ENCODE measurements around the gene ATP5MC2. TPM values are rescaled to one million over a fixed set of nuclear protein-coding genes. Genes with fewer than 3 reads are reported as not detected.

ATP5MC2 gene
- total and polyA plus RNA-seq, 7 donors, result 409 to 828 (median 548) TPM

- intact Hi-C loops (cut with DNase I), result no loop called here
- DNase-seq, result no peak
- Histone ChIP-seq H3K4me1 (peaks cover 0 to 32% (median 32%) of the 10 kb centered on the region in 4 donors), H3K27ac (peak overlapping the region; percentile 91 to 97 (median 94)), H3K36me3 (peaks cover 0 to 11% (median 1%) of the 10 kb centered on the region in 4 donors), H3K4me3 (peak overlapping the region; percentile 28 to 82 (median 76)), H3K9me3 (no peaks in the 10 kb centered on the region), H3K27me3 (no peaks in the 10 kb centered on the region)
- 64 to 74% methylated on average over 5 of the region's 5 CpGs for WGBS, 2 donors
- no peak for TF ChIP-seq POLR2AphosphoS5 (IDR thresholded peaks at IDR 0.05)
- no peak for TF ChIP-seq EP300 (IDR thresholded peaks at IDR 0.05)
- TF ChIP-seq CTCF (IDR thresholded peaks at IDR 0.05), result no peak
- TF ChIP-seq POLR2A (IDR thresholded peaks at IDR 0.05), result no peak
Measured at GRCh38 chr12:53677800-53678148, 1.9 kb upstream of the ATP5MC2 start.

GRCh38 chr12:53677016-53677799 is 1.3 kb upstream of the ATP5MC2 start:
- H3K27me3 ChIP-seq, result no peaks in the 10 kb centered on the region
- H3K36me3 ChIP-seq, result peaks cover under 1 to 17% (median 5%) of the 10 kb centered on the region in 4 donors
- H3K4me3 ChIP-seq, result peak overlapping the region; percentile 28 to 82 (median 76)
- no peak for TF ChIP-seq CTCF (IDR thresholded peaks at IDR 0.05)
- TF ChIP-seq POLR2A (IDR thresholded peaks at IDR 0.05), result no peak
- TF ChIP-seq EP300 (IDR thresholded peaks at IDR 0.05), result no peak
- peak in 1 of 4 donors; percentile 17 for TF ChIP-seq POLR2AphosphoS5 (IDR thresholded peaks at IDR 0.05)
- H3K27ac ChIP-seq, result peak overlapping the region; percentile 91 to 97 (median 94)
- WGBS, 2 donors, result 6 to 10% methylated on average over 51 of the region's 51 CpGs
- intact Hi-C loops (cut with DNase I), result no loop called here
- H3K4me1 ChIP-seq, result peaks cover 0 to 37% (median 32%) of the 10 kb centered on the region in 4 donors
- no peaks in the 10 kb centered on the region for H3K9me3 ChIP-seq
- DNase-seq, result peak; percentile 70

- peaks cover 5 to 23% (median 9%) of the 10 kb centered on the region in 4 donors for H3K36me3 ChIP-seq
- intact Hi-C loops (cut with DNase I), result loop anchor here (1.0 kb wide), 2 partner anchors 50 to 133 kb away; partner anchors contain the start of gene ATF7
- peak overlapping the region; percentile 91 to 97 (median 94) for H3K27ac ChIP-seq
- H3K9me3 ChIP-seq, result no peaks in the 10 kb centered on the region
- 3 to 6% methylated on average over 15 of the region's 15 CpGs for WGBS, 2 donors
- peak; percentile 78 for DNase-seq
- peak overlapping the region; percentile 28 to 82 (median 76) for H3K4me3 ChIP-seq
- H3K27me3 ChIP-seq, result no peaks in the 10 kb centered on the region
- peaks cover 0 to 37% (median 32%) of the 10 kb centered on the region in 4 donors for H3K4me1 ChIP-seq
- TF ChIP-seq POLR2AphosphoS5 (IDR thresholded peaks at IDR 0.05) (no peak), POLR2A (IDR thresholded peaks at IDR 0.05) (no peak)
Measured at GRCh38 chr12:53676656-53677015, 753 bp upstream of the ATP5MC2 start.

GRCh38 chr12:53674977-53675700 is 744 bp downstream of the ATP5MC2 start:
- H3K27me3 ChIP-seq, result no peaks in the 10 kb centered on the region
- H3K36me3 ChIP-seq, result peaks cover 5 to 38% (median 19%) of the 10 kb centered on the region in 4 donors
- TF ChIP-seq POLR2AphosphoS5 (IDR thresholded peaks at IDR 0.05) (no peak), CTCF (IDR thresholded peaks at IDR 0.05) (no peak), EP300 (IDR thresholded peaks at IDR 0.05) (no peak), POLR2A (IDR thresholded peaks at IDR 0.05) (no peak)
- peak overlapping the region; percentile 91 to 97 (median 94) for H3K27ac ChIP-seq
- peak overlapping the region; percentile 68 to 82 (median 76) for H3K4me3 ChIP-seq
- H3K4me1 ChIP-seq, result peaks cover 0 to 43% (median 37%) of the 10 kb centered on the region in 4 donors
- intact Hi-C loops (cut with DNase I), result no loop called here
- DNase-seq, result no peak
- WGBS, 2 donors, result 12 to 44% methylated on average over 8 of the region's 8 CpGs
- H3K9me3 ChIP-seq, result no peaks in the 10 kb centered on the region

GRCh38 chr12:53670971-53671370 is 4.9 kb downstream of the ATP5MC2 start:
- Histone ChIP-seq H3K4me1 (peaks cover 0 to 36% (median 18%) of the 10 kb centered on the region in 4 donors), H3K27me3 (no peaks in the 10 kb centered on the region), H3K4me3 (no peak overlapping the region), H3K36me3 (peaks cover 25 to 77% (median 43%) of the 10 kb centered on the region in 4 donors), H3K9me3 (no peaks in the 10 kb centered on the region), H3K27ac (no peak overlapping the region)
- intact Hi-C loops (cut with DNase I), result no loop called here
- no peak for DNase-seq
- TF ChIP-seq POLR2A (IDR thresholded peaks at IDR 0.05) (no peak), CTCF (IDR thresholded peaks at IDR 0.05) (no peak)

Measured in sigmoid colon (tissue), 7 donors.